Stimulated activated naive CD8-positive, alpha-beta T cell treated with anti-CD3 and anti-CD28 coated beads, Interleukin-15, Interleukin-2, amounts not matched to agents 100 ng/mL and 50 ng/mL, for 24 hours (primary cell): Measurements from ENCODE around the gene AP1S1.

Experiments used
- H3K27ac Mint-ChIP-seq: one replicate; pipeline ENCODE4 v1.8.0; 2021; ENCODE audit warnings: mild to moderate bottlenecking, mixed read lengths
- H3K27me3 Mint-ChIP-seq: one replicate; pipeline ENCODE4 v1.8.0; 2021; ENCODE audit warnings: mixed read lengths
- H3K36me3 Mint-ChIP-seq: one replicate; pipeline ENCODE4 v1.8.0; 2021; ENCODE audit warnings: low read depth, mixed read lengths
- H3K4me1 Mint-ChIP-seq: one replicate; pipeline ENCODE4 v1.8.0; 2021; ENCODE audit warnings: low read depth, mixed read lengths
- H3K4me3 Mint-ChIP-seq: one replicate; pipeline ENCODE4 v1.8.0; 2021; ENCODE audit warnings: mild to moderate bottlenecking, mixed read lengths
- H3K9me3 Mint-ChIP-seq: one replicate; pipeline ENCODE4 v1.8.0; 2021; ENCODE audit warnings: mixed read lengths

AP1S1 gene

GRCh38 chr7:101169838-101170551, 15.7 kb downstream of the AP1S1 start:
- no peaks in the 10 kb centered on the region for H3K36me3 Mint-ChIP-seq
- H3K9me3 Mint-ChIP-seq, result no peaks in the 10 kb centered on the region
- peaks cover 76% of the 10 kb centered on the region for H3K4me1 Mint-ChIP-seq
- peak overlapping the region; percentile 27 for H3K4me3 Mint-ChIP-seq
- peaks cover 83% of the 10 kb centered on the region for H3K27me3 Mint-ChIP-seq
- H3K27ac Mint-ChIP-seq, result no peak overlapping the region

DNA sequence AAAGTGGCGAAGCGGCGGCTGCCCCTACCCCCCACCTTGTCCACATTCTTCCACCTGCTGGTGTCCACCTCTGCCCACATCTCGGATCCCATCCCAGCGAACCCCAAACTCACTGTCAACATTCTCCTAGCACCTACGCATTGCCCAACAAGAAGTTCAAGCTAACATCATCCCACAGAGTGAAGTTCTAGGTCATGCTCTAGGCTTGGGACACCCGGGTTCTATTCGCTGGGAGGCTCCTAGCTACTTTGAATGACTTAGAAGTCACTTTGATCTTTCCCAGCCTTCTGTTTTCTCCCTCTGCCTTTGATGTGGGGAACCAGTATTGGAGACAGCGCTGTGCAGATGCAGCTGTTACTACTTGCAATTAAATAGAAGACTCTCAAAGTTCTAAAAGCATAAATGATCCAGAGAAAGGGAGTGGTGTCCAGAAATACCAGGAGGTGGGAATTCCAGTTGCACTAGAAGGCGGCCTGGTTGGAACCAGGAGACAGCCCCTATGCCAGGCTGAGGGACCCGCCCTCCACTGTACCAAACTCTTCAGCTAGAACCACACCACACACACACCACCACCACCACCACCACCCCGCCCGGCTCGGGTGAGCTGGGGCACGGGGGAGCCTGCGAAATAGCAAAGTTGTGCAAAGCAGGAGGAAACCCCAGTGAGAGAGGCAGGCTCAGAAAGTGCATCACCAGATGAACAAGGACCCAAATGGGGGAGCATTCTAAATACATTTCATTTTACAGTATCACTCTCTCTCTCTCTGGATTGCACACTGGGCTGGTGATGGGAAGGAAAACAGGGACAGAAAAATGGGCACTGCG, 16.6 kb downstream of the AP1S1 start:
- H3K27ac Mint-ChIP-seq, result no peak overlapping the region
- H3K9me3 Mint-ChIP-seq, result no peaks in the 10 kb centered on the region
- no peak overlapping the region for H3K4me3 Mint-ChIP-seq
- H3K4me1 Mint-ChIP-seq, result peaks cover 69% of the 10 kb centered on the region
- H3K27me3 Mint-ChIP-seq, result peaks cover 84% of the 10 kb centered on the region
- H3K36me3 Mint-ChIP-seq, result no peaks in the 10 kb centered on the region

- H3K27me3 Mint-ChIP-seq, result peaks cover 84% of the 10 kb centered on the region
- H3K4me1 Mint-ChIP-seq, result peaks cover 63% of the 10 kb centered on the region
- H3K27ac Mint-ChIP-seq, result no peak overlapping the region
- no peaks in the 10 kb centered on the region for H3K36me3 Mint-ChIP-seq
- H3K4me3 Mint-ChIP-seq, result no peak overlapping the region
- no peaks in the 10 kb centered on the region for H3K9me3 Mint-ChIP-seq
These were observed 17.2 kb downstream of the AP1S1 start for GRCh38 chr7:101171442-101171837.

DNA sequence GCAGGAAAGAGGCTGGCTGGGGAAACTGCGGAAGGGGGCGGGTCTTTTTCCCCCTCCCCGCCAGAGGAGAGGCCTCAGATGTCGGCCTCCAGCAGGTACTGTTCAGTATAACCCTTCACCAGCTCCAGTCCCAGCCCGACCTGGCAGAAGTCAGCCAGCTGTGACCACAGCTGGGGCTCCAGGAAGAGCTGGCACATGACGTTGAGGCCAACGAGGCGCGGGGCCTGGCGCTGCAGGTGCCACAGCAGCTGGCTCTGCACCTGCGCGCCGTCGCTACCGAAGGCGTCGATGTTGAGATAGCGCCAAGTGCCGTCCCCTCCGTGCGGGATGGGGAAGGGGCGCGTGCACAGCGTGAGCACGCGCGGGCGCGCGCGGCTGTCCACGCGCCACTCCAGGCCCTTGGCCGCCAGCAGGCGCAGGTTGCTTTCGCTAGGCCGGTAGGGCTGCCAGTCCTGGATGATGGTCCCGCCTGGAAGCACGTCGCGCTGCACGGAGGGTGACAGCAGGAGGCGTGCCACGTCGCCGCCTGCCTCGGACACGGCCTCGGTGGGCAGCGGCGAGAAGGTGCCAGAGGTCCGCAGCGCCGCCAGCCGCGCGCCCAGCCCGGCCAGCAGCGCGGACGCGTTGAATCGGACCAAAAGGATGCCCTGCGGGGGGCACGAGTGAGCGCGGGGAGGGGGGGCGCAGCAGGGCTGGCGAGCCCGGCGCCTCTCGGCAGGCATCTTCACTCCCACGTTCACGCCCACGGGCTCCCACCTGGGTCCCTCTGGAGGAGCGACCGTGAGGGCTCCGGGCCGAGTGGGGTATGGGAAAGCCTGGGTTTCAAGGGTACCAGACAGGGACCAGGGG, 18.0 kb downstream of the AP1S1 start:
- H3K9me3 Mint-ChIP-seq, result no peaks in the 10 kb centered on the region
- no peak overlapping the region for H3K4me3 Mint-ChIP-seq
- H3K4me1 Mint-ChIP-seq, result peaks cover 56% of the 10 kb centered on the region
- peaks cover 87% of the 10 kb centered on the region for H3K27me3 Mint-ChIP-seq
- H3K27ac Mint-ChIP-seq, result no peak overlapping the region
- no peaks in the 10 kb centered on the region for H3K36me3 Mint-ChIP-seq

DNA sequence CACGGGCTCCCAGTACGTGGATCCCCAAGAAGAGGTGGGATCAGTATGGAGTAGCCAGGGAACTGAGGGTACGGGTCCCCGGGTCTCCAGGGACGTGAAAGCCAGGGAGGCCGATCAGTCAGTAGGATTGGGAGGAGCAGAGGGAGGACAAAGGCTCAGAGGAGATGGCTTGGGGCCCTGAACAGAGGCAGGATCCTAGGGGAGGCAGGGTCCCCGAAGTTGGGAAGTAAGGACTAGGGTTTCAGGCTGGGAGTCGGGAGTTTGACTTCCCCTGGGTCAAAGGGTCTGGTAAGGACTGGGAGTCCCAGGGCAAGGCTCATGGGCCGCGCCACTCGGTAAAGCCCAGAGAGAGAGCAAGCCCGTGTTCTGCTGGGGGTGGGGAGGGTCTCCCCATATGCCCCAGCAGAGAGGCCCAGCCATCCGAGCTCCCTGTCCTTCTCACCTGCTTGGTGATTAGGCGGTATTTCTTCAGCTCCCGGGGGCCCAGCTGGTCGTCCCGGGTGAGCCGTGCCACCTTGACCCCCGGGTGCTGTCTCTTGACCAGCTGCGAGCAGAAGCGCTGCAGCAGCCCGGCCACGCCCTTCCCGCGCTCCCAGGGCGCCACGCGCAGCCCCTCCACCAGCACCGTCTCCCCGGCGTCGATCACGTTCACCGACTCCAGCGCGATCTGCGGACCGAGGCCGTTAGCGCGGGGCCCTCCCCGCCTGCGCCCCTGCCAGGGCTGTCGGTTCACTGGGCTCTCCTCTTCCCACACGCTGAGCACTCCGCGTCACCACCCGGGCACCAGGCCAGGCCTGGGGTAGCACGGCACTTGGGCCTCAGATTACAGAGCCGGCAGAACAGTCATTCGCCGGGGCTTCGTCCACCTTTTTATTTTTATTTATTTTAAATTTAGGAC, 18.8 kb downstream of the AP1S1 start:
- no peaks in the 10 kb centered on the region for H3K36me3 Mint-ChIP-seq
- peaks cover 56% of the 10 kb centered on the region for H3K4me1 Mint-ChIP-seq
- H3K9me3 Mint-ChIP-seq, result no peaks in the 10 kb centered on the region
- no peak overlapping the region for H3K4me3 Mint-ChIP-seq
- peaks cover 87% of the 10 kb centered on the region for H3K27me3 Mint-ChIP-seq
- no peak overlapping the region for H3K27ac Mint-ChIP-seq

DNA sequence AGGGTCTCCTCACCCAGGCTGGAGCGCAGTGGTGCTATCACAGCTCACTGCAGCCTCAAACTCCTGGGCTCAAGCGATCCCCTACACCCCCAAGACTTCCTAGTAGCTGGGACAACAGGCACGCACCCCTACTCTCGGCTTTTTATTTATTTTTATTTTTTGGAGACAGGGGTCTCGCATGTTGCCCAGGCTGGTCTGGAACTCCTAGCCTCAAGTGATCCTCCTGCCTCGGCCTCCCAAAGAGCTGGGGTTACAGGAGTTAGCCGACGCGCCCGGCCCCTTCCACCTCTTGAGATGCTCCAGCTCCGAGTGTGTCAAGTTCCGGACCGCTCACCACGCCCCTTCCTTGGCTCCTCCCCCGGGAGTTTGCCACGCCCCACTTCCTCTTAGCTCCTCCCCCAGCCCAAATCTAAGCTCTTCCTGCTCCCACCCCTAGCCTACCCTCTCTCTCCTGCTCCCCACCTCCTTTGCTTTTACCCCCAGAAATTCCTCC, 19.5 kb downstream of the AP1S1 start:
- Mint-ChIP-seq H3K4me1 (peaks cover 49% of the 10 kb centered on the region), H3K36me3 (no peaks in the 10 kb centered on the region), H3K27me3 (peaks cover 86% of the 10 kb centered on the region), H3K27ac (no peak overlapping the region), H3K9me3 (no peaks in the 10 kb centered on the region), H3K4me3 (peak overlapping the region; percentile 18)

- Mint-ChIP-seq H3K27me3 (peaks cover 85% of the 10 kb centered on the region), H3K27ac (no peak overlapping the region), H3K4me1 (peaks cover 48% of the 10 kb centered on the region), H3K9me3 (no peaks in the 10 kb centered on the region), H3K4me3 (peak overlapping the region; percentile 18), H3K36me3 (no peaks in the 10 kb centered on the region)
These were observed 20.1 kb downstream of the AP1S1 start for GRCh38 chr7:101174322-101174854.

- no peaks in the 10 kb centered on the region for H3K36me3 Mint-ChIP-seq
- H3K4me1 Mint-ChIP-seq, result peaks cover 41% of the 10 kb centered on the region
- H3K27ac Mint-ChIP-seq, result no peak overlapping the region
- H3K4me3 Mint-ChIP-seq, result no peak overlapping the region
- H3K9me3 Mint-ChIP-seq, result no peaks in the 10 kb centered on the region
- H3K27me3 Mint-ChIP-seq, result peaks cover 78% of the 10 kb centered on the region
These were observed 21.4 kb downstream of the AP1S1 start for GRCh38 chr7:101175664-101176063.

DNA sequence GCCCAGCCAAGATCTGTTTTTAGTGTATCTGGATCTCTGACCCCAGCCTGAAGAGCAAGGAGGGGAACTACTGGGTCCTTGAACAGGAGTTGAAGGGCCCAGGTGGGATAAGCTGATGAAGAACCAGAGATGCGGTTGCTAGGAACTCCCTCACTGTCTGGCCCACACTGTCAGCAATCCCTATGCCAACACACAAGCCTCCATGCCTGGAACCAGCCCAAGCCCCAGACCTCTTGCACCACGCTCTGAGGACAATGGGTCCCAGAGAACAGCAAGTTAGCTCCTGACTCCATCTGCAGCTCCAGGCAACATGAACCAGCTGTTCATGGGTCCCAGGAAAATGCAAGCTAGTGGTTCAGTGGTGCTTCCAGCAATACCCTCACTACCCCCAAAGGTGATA, 23.4 kb downstream of the AP1S1 start:
- Mint-ChIP-seq H3K4me1 (peaks cover 28% of the 10 kb centered on the region), H3K27me3 (peaks cover 75% of the 10 kb centered on the region), H3K4me3 (no peak overlapping the region), H3K9me3 (no peaks in the 10 kb centered on the region), H3K36me3 (no peaks in the 10 kb centered on the region), H3K27ac (no peak overlapping the region)

- Mint-ChIP-seq H3K27me3 (peaks cover 67% of the 10 kb centered on the region), H3K36me3 (no peaks in the 10 kb centered on the region), H3K4me3 (no peak overlapping the region), H3K9me3 (no peaks in the 10 kb centered on the region), H3K4me1 (peaks cover 13% of the 10 kb centered on the region), H3K27ac (no peak overlapping the region)
These were observed 24.8 kb downstream of the AP1S1 start for GRCh38 chr7:101179117-101179516.

DNA sequence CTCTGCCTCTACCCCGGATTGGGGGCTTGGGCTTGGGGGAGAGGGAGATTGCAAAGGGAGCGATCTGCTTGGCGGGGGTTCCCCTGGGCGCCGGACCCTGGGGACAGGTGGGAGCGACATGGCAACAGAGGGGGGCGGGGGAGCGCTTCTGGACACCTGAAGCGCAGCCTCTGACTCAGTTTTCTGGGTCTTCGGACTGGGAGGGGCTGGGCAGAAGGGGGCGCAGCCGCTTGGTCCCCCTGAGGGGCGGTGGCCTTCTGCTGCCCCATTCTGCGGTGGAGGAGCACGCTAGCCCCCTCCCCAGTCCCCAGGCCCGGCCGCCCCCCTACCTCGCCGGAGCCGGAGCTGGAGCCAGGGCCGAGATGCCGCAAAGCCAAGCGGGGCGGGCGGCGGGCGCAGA, 25.4 kb downstream of the AP1S1 start:
- no peak overlapping the region for H3K27ac Mint-ChIP-seq
- H3K27me3 Mint-ChIP-seq, result peaks cover 64% of the 10 kb centered on the region
- H3K4me1 Mint-ChIP-seq, result peaks cover 9% of the 10 kb centered on the region
- no peak overlapping the region for H3K4me3 Mint-ChIP-seq
- no peaks in the 10 kb centered on the region for H3K9me3 Mint-ChIP-seq
- H3K36me3 Mint-ChIP-seq, result no peaks in the 10 kb centered on the region

DNA sequence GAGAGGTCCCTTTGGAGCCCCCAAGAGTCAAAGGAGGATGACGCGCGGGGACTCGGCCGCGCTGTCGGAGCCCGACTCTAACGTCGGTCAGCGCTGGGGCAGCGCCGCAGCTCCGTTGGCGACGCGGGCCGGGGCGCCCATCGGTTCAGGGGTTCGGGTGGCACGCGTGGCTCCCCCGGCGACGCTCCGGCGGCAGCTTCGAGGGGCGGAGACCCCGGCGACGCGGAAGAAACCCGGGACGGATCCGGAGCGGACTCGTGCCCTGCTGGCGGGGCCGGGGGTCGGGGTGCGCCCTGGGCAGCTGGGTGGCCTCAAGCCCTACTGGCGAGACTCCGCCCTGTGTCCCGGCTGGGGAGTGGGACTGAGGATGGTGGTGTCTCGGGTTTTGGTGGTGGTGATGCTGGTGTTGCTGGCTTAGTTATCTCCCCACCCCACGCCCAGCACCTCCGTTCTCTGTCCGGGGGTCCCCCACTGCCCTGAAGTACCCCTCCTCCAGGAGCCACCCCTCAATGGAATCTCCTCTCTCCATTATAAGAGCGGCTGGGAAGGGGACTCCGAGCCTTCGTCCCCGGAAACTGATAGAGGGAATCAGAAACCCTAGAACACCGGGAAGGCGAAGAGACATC, 26.0 kb downstream of the AP1S1 start, which contains the start of gene NAT16:
NAT16 (minus strand) TSS at position 164 of the 626 bp plus-strand sequence. CDS start 5,486 bp downstream, outside the sequence.
- H3K36me3 Mint-ChIP-seq, result no peaks in the 10 kb centered on the region
- H3K27me3 Mint-ChIP-seq, result peaks cover 63% of the 10 kb centered on the region
- no peak within 1 kb of the TSS for H3K4me3 Mint-ChIP-seq
- peaks cover 9% of the 10 kb centered on the region for H3K4me1 Mint-ChIP-seq
- H3K9me3 Mint-ChIP-seq, result no peaks in the 10 kb centered on the region
- no peak within 1 kb of the TSS for H3K27ac Mint-ChIP-seq

- Mint-ChIP-seq H3K27ac (no peak overlapping the region), H3K4me3 (no peak overlapping the region), H3K36me3 (no peaks in the 10 kb centered on the region), H3K27me3 (peaks cover 33% of the 10 kb centered on the region), H3K4me1 (peaks cover 5% of the 10 kb centered on the region), H3K9me3 (no peaks in the 10 kb centered on the region)
These were observed 31.1 kb downstream of the AP1S1 start for GRCh38 chr7:101185258-101185839.
